ENCODE results near the gene ABCA6.

The ABCA6 gene

GRCh38 chr17:69067274-69068047 lies 74.2 kb downstream of the ABCA6 start:
- H3K27ac ChIP-seq, result no peak overlapping the region
- no peak for DNase-seq
- H3K27me3 ChIP-seq (replicated peaks), result no peaks in the 10 kb centered on the region
- no peak overlapping the region for H3K4me3 ChIP-seq (ENCODE audit: low read depth, low read length)
- in situ Hi-C loops (cut with HindIII; ENCODE audit: low pct_ligation_motif_present, low sequenced_read_pairs), result no loop called here
- TF ChIP-seq CTCF (IDR thresholded peaks at IDR 0.05; ENCODE audit: low read depth, low read length, missing control alignments), result peak; percentile 16
- H3K36me3 ChIP-seq (replicated peaks), result no peaks in the 10 kb centered on the region

- Histone ChIP-seq H3K27ac (no peak overlapping the region), H3K4me3 (ENCODE audit: low read depth, low read length) (no peak overlapping the region), H3K27me3 (replicated peaks) (no peaks in the 10 kb centered on the region), H3K36me3 (replicated peaks) (no peaks in the 10 kb centered on the region)
- DNase-seq, result no peak
- in situ Hi-C loops (cut with HindIII; ENCODE audit: low pct_ligation_motif_present, low sequenced_read_pairs), result no loop called here
- no peak for TF ChIP-seq CTCF (IDR thresholded peaks at IDR 0.05; ENCODE audit: low read depth, low read length, missing control alignments)
Observed at GRCh38 chr17:69066482-69066881, 75.2 kb downstream of the ABCA6 start.

GRCh38 chr17:69065113-69065512 lies 76.6 kb downstream of the ABCA6 start:
- DNase-seq, result no peak
- no peak for TF ChIP-seq CTCF (IDR thresholded peaks at IDR 0.05; ENCODE audit: low read depth, low read length, missing control alignments)
- H3K36me3 ChIP-seq (replicated peaks), result no peaks in the 10 kb centered on the region
- in situ Hi-C loops (cut with HindIII; ENCODE audit: low pct_ligation_motif_present, low sequenced_read_pairs), result no loop called here
- H3K4me3 ChIP-seq (ENCODE audit: low read depth, low read length), result no peak overlapping the region
- no peaks in the 10 kb centered on the region for H3K27me3 ChIP-seq (replicated peaks)
- no peak overlapping the region for H3K27ac ChIP-seq

GRCh38 chr17:69064476-69064875 lies 77.2 kb downstream of the ABCA6 start:
- H3K36me3 ChIP-seq (replicated peaks), result no peaks in the 10 kb centered on the region
- no peaks in the 10 kb centered on the region for H3K27me3 ChIP-seq (replicated peaks)
- DNase-seq, result no peak
- no peak overlapping the region for H3K4me3 ChIP-seq (ENCODE audit: low read depth, low read length)
- no peak overlapping the region for H3K27ac ChIP-seq
- TF ChIP-seq CTCF (IDR thresholded peaks at IDR 0.05; ENCODE audit: low read depth, low read length, missing control alignments), result no peak
- in situ Hi-C loops (cut with HindIII; ENCODE audit: low pct_ligation_motif_present, low sequenced_read_pairs), result no loop called here

GRCh38 chr17:69064001-69064400 lies 77.7 kb downstream of the ABCA6 start:
- in situ Hi-C loops (cut with HindIII; ENCODE audit: low pct_ligation_motif_present, low sequenced_read_pairs), result no loop called here
- H3K27me3 ChIP-seq (replicated peaks), result no peaks in the 10 kb centered on the region
- no peak overlapping the region for H3K4me3 ChIP-seq (ENCODE audit: low read depth, low read length)
- no peak overlapping the region for H3K27ac ChIP-seq
- TF ChIP-seq CTCF (IDR thresholded peaks at IDR 0.05; ENCODE audit: low read depth, low read length, missing control alignments), result no peak
- H3K36me3 ChIP-seq (replicated peaks), result no peaks in the 10 kb centered on the region
- DNase-seq, result no peak
